SU-DHL-6 (cell line): Measurements from ENCODE around the gene UBL3.

Experiments
- H2AFZ ChIP-seq: fragments of 200-600 bp; sonication (generic); 2 replicates; pipeline ENCODE4 v1.6.1; 2014; ENCODE audit warnings: low read depth, mild to moderate bottlenecking, moderate library complexity, mixed read lengths, antibody characterized with exemption, low read length; ENCODE audit not compliant: severe bottlenecking
- H3F3A ChIP-seq: fragments of 200-600 bp; shearing (Covaris generic); 2 replicates; pipeline ENCODE4 v1.6.0; 2016; ENCODE audit warnings: antibody characterized with exemption, mild to moderate bottlenecking; ENCODE audit not compliant: insufficient read depth
- H3K27ac ChIP-seq: fragments of 200-600 bp; sonication (generic); 2 replicates; pipeline ENCODE4 v1.5.1; 2016; ENCODE audit warnings: low read depth, mild to moderate bottlenecking, low read length, moderate library complexity, mixed read lengths
- H3K27me3 ChIP-seq: fragments of 200-600 bp; sonication (generic), shearing (Covaris generic); 2 replicates; pipeline ENCODE4 v1.6.0; 2014; ENCODE audit warnings: mild to moderate bottlenecking, low read length
- H3K36me3 ChIP-seq: fragments of 200-600 bp; sonication (generic); 2 replicates; pipeline ENCODE4 v1.6.1; 2014; ENCODE audit warnings: mild to moderate bottlenecking, low read length, mixed read lengths
- H3K4me2 ChIP-seq: fragments of 300-600, 200-600 bp; shearing (Covaris generic), sonication (generic); 2 replicates; pipeline ENCODE4 v1.6.0; 2014; ENCODE audit warnings: low read length, low read depth, mild to moderate bottlenecking; ENCODE audit not compliant: poor library complexity, severe bottlenecking
- H3K4me3 ChIP-seq: fragments of 200-600 bp; sonication (generic); 2 replicates; pipeline ENCODE4 v1.5.1; 2014; ENCODE audit warnings: antibody characterized with exemption, low read length, mild to moderate bottlenecking, mixed read lengths; ENCODE audit not compliant: insufficient read depth, poor library complexity, severe bottlenecking
- H3K79me2 ChIP-seq: fragments of 200-600 bp; sonication (generic); 2 replicates; pipeline ENCODE4 v1.6.1; 2014; ENCODE audit warnings: mild to moderate bottlenecking, low read length, moderate library complexity; ENCODE audit not compliant: insufficient read depth
- H3K9ac ChIP-seq: fragments of 200-600 bp; sonication (generic); 2 replicates; pipeline ENCODE4 v1.7.0; 2014; ENCODE audit warnings: mild to moderate bottlenecking, low read length
- H3K9me2 ChIP-seq: fragments of 200-600 bp; sonication (generic); replicated peaks from 2 replicates; pipeline ENCODE4 v1.6.1; 2014; ENCODE audit warnings: low read length; ENCODE audit not compliant: insufficient read depth
- H3K9me3 ChIP-seq: fragments of 200-600 bp; sonication (generic); 2 replicates; pipeline ENCODE4 v1.6.1; 2014; ENCODE audit warnings: low read length, mixed read lengths; ENCODE audit not compliant: insufficient read depth
- H4K20me1 ChIP-seq: fragments of 200-600 bp; sonication (generic); 2 replicates; pipeline ENCODE4 v1.6.1; 2014; ENCODE audit warnings: low read depth, mild to moderate bottlenecking, antibody characterized with exemption, low read length, moderate library complexity, mixed read lengths
- EZH2phosphoT487 ChIP-seq: fragments of 200-600 bp; sonication (generic), shearing (Covaris generic); conservative IDR thresholded peaks from 2 replicates; pipeline ENCODE4 v1.6.1; 2018; ENCODE audit warnings: mild to moderate bottlenecking, antibody characterized with exemption, low read length, moderate library complexity, mixed read lengths
- TF ChIP-seq, protein P1 (sequence below): fragments of 200-600 bp; sonication (generic); IDR thresholded peaks from one replicate; pipeline ENCODE4 v1.5.1; 2017; ENCODE audit warnings: antibody characterized with exemption, mild to moderate bottlenecking, low read length, moderate library complexity; ENCODE audit not compliant: insufficient read depth, poor library complexity, severe bottlenecking

The UBL3 gene

DNA sequence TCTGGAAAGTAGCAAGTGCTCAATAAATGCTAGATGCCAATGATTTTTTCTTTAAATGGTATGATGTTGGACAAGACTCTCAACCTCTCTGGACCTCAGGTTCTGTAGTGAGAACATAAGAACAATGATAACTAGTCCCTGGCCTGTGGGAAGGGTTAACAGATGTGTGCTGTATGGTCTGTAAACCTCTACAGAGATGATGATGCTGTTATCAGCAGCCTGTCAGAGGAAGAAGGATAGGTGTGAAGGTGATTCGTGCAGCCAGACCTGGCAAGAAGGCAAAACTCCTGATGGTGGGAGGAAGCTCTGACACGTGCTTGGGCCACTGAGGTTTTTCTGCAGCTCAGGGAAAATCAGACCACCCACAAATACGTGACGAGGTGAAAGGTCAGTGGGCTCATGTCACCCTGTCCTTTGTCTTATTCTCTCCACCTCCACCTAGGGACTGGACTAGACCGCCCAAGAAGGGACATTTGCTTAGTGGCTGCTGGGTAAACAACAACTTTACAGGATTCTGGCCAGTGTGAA, 36.7 kb upstream of the UBL3 start:
- Histone ChIP-seq H2AFZ (no peak overlapping the region), H3K4me2 (no peak overlapping the region), H3K27me3 (no peaks in the 10 kb centered on the region)

DNA sequence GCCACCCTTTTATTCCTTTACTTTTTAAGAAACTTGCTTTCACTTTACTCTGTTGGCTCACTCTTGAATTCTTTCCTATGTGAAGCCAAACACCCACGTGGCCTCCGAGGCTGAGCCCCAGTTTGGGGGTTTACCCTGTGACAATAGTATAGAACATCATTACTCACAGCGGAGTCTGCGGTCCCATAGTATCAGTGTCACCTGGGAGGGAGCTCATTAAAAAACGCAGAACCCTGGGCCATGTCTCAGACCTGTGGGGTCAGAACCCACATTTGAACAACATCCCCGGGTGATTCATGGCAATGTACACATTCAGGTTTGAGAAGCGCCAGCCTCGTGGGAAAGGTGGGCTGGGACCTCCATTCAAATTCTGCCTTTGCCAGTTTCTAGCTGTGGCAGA, 36.0 kb upstream of the UBL3 start:
- no peak overlapping the region for H3K27ac ChIP-seq
- H3K9me2 ChIP-seq, result no peaks in the 10 kb centered on the region
- no peak overlapping the region for H3K4me2 ChIP-seq
- H2AFZ ChIP-seq, result no peak overlapping the region
- H3K36me3 ChIP-seq, result no peaks in the 10 kb centered on the region
- no peaks in the 10 kb centered on the region for H3K79me2 ChIP-seq
- H3F3A ChIP-seq, result no peaks in the 10 kb centered on the region
- H4K20me1 ChIP-seq, result no peaks in the 10 kb centered on the region
- no peaks in the 10 kb centered on the region for H3K9me3 ChIP-seq
- H3K9ac ChIP-seq, result no peak overlapping the region
- no peak for TF ChIP-seq EZH2phosphoT487
- TF ChIP-seq, protein P1, sequence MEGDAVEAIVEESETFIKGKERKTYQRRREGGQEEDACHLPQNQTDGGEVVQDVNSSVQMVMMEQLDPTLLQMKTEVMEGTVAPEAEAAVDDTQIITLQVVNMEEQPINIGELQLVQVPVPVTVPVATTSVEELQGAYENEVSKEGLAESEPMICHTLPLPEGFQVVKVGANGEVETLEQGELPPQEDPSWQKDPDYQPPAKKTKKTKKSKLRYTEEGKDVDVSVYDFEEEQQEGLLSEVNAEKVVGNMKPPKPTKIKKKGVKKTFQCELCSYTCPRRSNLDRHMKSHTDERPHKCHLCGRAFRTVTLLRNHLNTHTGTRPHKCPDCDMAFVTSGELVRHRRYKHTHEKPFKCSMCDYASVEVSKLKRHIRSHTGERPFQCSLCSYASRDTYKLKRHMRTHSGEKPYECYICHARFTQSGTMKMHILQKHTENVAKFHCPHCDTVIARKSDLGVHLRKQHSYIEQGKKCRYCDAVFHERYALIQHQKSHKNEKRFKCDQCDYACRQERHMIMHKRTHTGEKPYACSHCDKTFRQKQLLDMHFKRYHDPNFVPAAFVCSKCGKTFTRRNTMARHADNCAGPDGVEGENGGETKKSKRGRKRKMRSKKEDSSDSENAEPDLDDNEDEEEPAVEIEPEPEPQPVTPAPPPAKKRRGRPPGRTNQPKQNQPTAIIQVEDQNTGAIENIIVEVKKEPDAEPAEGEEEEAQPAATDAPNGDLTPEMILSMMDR, result no peak
- H3K4me3 ChIP-seq, result no peak overlapping the region
- H3K27me3 ChIP-seq, result no peaks in the 10 kb centered on the region

More for the DNA sequence above, 36.7 kb upstream of the UBL3 start:
- Histone ChIP-seq H4K20me1 (no peaks in the 10 kb centered on the region), H3K79me2 (no peaks in the 10 kb centered on the region), H3F3A (no peaks in the 10 kb centered on the region), H3K4me3 (no peak overlapping the region), H3K36me3 (no peaks in the 10 kb centered on the region), H3K9me2 (no peaks in the 10 kb centered on the region), H3K9me3 (no peaks in the 10 kb centered on the region), H3K9ac (no peak overlapping the region), H3K27ac (no peak overlapping the region)
- no peak for TF ChIP-seq EZH2phosphoT487
- TF ChIP-seq, protein P1, result no peak

DNA sequence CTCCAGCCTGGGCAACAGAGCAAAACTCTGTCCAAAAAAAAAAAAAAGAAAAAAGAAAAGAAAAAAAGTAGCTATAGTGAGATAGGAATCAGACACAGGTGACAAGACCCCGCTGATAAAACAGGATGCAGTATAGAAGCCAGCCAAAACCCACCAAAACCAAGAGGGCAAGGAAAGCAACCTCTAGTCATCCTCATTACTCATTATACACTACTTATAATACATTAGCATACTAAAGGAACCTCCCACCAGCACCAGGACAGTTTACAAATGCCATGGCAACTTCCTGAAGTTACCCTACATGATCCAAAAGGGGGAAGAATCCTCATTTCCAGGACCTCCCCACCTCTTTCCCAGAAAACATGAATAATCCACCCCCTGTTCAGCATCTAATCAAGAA, 35.6 kb upstream of the UBL3 start:
- Histone ChIP-seq H3K79me2 (no peaks in the 10 kb centered on the region), H3K9me3 (no peaks in the 10 kb centered on the region), H3F3A (no peaks in the 10 kb centered on the region), H3K4me3 (no peak overlapping the region), H3K27me3 (no peaks in the 10 kb centered on the region), H3K27ac (no peak overlapping the region), H4K20me1 (no peaks in the 10 kb centered on the region), H2AFZ (no peak overlapping the region), H3K9ac (no peak overlapping the region), H3K36me3 (no peaks in the 10 kb centered on the region), H3K9me2 (no peaks in the 10 kb centered on the region), H3K4me2 (no peak overlapping the region)
- TF ChIP-seq EZH2phosphoT487, result no peak
- TF ChIP-seq, protein P1, result no peak
